ENCODE results near the gene SARDH. TPM values are rescaled to one million over a fixed set of nuclear protein-coding genes. Genes with fewer than 3 reads are reported as not detected.

SARDH gene
- total and polyA plus RNA-seq, 10 donors, result 1.0 to 4.5 (median 2.3) TPM

- no peaks in the 10 kb centered on the region for H3K36me3 ChIP-seq
Observed at GRCh38 chr9:133713150-133713959, 24.8 kb downstream of the SARDH start.

GRCh38 chr9:133712221-133713100 lies 25.7 kb downstream of the SARDH start:
- intact Hi-C loops (cut with DNase I; ENCODE audit: low total_unique reads), result no loop called here
- no peak overlapping the region for H3K27ac ChIP-seq
- TF ChIP-seq POLR2A (IDR thresholded peaks at IDR 0.05) (no peak), POLR2AphosphoS5 (IDR thresholded peaks at IDR 0.05) (no peak)
- TF ChIP-seq, protein P1, sequence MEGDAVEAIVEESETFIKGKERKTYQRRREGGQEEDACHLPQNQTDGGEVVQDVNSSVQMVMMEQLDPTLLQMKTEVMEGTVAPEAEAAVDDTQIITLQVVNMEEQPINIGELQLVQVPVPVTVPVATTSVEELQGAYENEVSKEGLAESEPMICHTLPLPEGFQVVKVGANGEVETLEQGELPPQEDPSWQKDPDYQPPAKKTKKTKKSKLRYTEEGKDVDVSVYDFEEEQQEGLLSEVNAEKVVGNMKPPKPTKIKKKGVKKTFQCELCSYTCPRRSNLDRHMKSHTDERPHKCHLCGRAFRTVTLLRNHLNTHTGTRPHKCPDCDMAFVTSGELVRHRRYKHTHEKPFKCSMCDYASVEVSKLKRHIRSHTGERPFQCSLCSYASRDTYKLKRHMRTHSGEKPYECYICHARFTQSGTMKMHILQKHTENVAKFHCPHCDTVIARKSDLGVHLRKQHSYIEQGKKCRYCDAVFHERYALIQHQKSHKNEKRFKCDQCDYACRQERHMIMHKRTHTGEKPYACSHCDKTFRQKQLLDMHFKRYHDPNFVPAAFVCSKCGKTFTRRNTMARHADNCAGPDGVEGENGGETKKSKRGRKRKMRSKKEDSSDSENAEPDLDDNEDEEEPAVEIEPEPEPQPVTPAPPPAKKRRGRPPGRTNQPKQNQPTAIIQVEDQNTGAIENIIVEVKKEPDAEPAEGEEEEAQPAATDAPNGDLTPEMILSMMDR (IDR thresholded peaks at IDR 0.05 in 8 of 11, conservative IDR thresholded peaks at IDR 0.05 in 3 of 11), result no peak
- 79 to 91% (median 87%) methylated on average over 12 to 22 of the region's 22 CpGs for WGBS, 5 donors
- peaks cover 0 to 68% (median 8%) of the 10 kb centered on the region in 6 donors for H3K4me1 ChIP-seq
- no peaks in the 10 kb centered on the region for H3K9me3 ChIP-seq
- H3K27me3 ChIP-seq (replicated peaks in 1 of 7), result peaks cover 0 to 55% (median 0%) of the 10 kb centered on the region in 7 donors
- H3K36me3 ChIP-seq, result no peaks in the 10 kb centered on the region
- no peak overlapping the region for H3K4me3 ChIP-seq
- peak; percentile 58 for DNase-seq

More at GRCh38 chr9:133713150-133713959, 24.8 kb downstream of the SARDH start:
- Histone ChIP-seq H3K27ac (no peak overlapping the region), H3K27me3 (replicated peaks in 1 of 7) (peaks cover 0 to 63% (median 0%) of the 10 kb centered on the region in 7 donors), H3K4me1 (peaks cover 0 to 59% (median 8%) of the 10 kb centered on the region in 6 donors), H3K9me3 (no peaks in the 10 kb centered on the region), H3K4me3 (no peak overlapping the region)
- DNase-seq, result peak; percentile 64
- no peak for TF ChIP-seq POLR2AphosphoS5 (IDR thresholded peaks at IDR 0.05)
- TF ChIP-seq, protein P1 (IDR thresholded peaks at IDR 0.05 in 8 of 11, conservative IDR thresholded peaks at IDR 0.05 in 3 of 11), result no peak
- TF ChIP-seq POLR2A (IDR thresholded peaks at IDR 0.05), result no peak
- 63 to 72% (median 66%) methylated on average over 24 to 25 of the region's 25 CpGs for WGBS, 5 donors
- intact Hi-C loops (cut with DNase I; ENCODE audit: low total_unique reads), result no loop called here

GRCh38 chr9:133711428-133712220 lies 26.5 kb downstream of the SARDH start:
- DNase-seq, result peak; percentile 75
- no peaks in the 10 kb centered on the region for H3K9me3 ChIP-seq
- no peaks in the 10 kb centered on the region for H3K36me3 ChIP-seq
- H3K4me3 ChIP-seq, result no peak overlapping the region
- WGBS, 5 donors, result 83 to 94% (median 85%) methylated on average over 10 to 32 of the region's 32 CpGs
- intact Hi-C loops (cut with DNase I; ENCODE audit: low total_unique reads), result no loop called here
- peak overlapping the region in 1 of 8 donors; percentile 30 for H3K27ac ChIP-seq
- TF ChIP-seq POLR2A (IDR thresholded peaks at IDR 0.05) (no peak), POLR2AphosphoS5 (IDR thresholded peaks at IDR 0.05) (no peak)
- TF ChIP-seq, protein P1 (IDR thresholded peaks at IDR 0.05 in 8 of 11, conservative IDR thresholded peaks at IDR 0.05 in 3 of 11), result no peak
- peaks cover 0 to 76% (median 10%) of the 10 kb centered on the region in 6 donors for H3K4me1 ChIP-seq
- peaks cover 0 to 47% (median 0%) of the 10 kb centered on the region in 7 donors for H3K27me3 ChIP-seq (replicated peaks in 1 of 7)

Data from spleen (tissue), 11 donors.